GM23338 (cell line): Measurements from ENCODE around the gene PNLIPRP3. TPM values are rescaled to one million over a fixed set of nuclear protein-coding genes. Genes with fewer than 3 reads are reported as not detected.

ENCODE experiments used
- ATAC-seq: fragments of 200-7000 bp; cut with Tn5 transposase; 3 replicates; pipeline ENCODE4 v1.9.1; 2020
- DNase-seq: peaks from one replicate; pipeline ENCODE4 v3.0.0-alpha.2; 2015; ENCODE audit warnings: low spot score
- H2AFZ ChIP-seq: fragments of 200-600 bp; sonication (generic); 2 replicates; pipeline ENCODE4 v1.8.0; 2016; ENCODE audit warnings: antibody characterized with exemption, mild to moderate bottlenecking, moderate library complexity
- H3F3A ChIP-seq: fragments of 200-600 bp; sonication (generic); replicated peaks from 2 replicates; pipeline ENCODE4 v1.8.0; 2017; ENCODE audit warnings: antibody characterized with exemption, mixed run types, low read depth
- H3K27ac ChIP-seq: fragments of 200-600 bp; sonication (generic); 2 replicates; pipeline ENCODE4 v1.6.1; 2016; ENCODE audit warnings: low read depth
- H3K27me3 ChIP-seq: fragments of 200-600 bp; sonication (generic); 2 replicates; pipeline ENCODE4 v1.8.0; 2016; ENCODE audit warnings: mild to moderate bottlenecking, mixed run types, moderate library complexity; ENCODE audit not compliant: insufficient read depth
- H3K36me3 ChIP-seq: fragments of 200-600 bp; sonication (generic); 2 replicates; pipeline ENCODE4 v1.8.0; 2016; ENCODE audit warnings: mild to moderate bottlenecking; ENCODE audit not compliant: insufficient read depth
- H3K4me1 ChIP-seq: fragments of 200-600 bp; sonication (generic); 2 replicates; pipeline ENCODE4 v1.8.0; 2016; ENCODE audit warnings: mild to moderate bottlenecking, moderate library complexity; ENCODE audit not compliant: insufficient read depth
- H3K4me2 ChIP-seq: fragments of 200-600 bp; sonication (generic); 2 replicates; pipeline ENCODE4 v1.7.1; 2017; ENCODE audit warnings: mixed run types
- H3K4me3 ChIP-seq: fragments of 200-600 bp; sonication (generic); 2 replicates; pipeline ENCODE4 v1.6.1; 2016; ENCODE audit warnings: mixed run types
- H3K79me2 ChIP-seq: fragments of 200-600 bp; sonication (generic); replicated peaks from 2 replicates; pipeline ENCODE4 v1.8.0; 2017; ENCODE audit warnings: mild to moderate bottlenecking; ENCODE audit not compliant: insufficient read depth
- H3K9me2 ChIP-seq: fragments of 200-600 bp; sonication (generic); 2 replicates; pipeline ENCODE4 v1.8.0; 2017; ENCODE audit not compliant: insufficient read depth
- H4K20me1 ChIP-seq: fragments of 200-600 bp; sonication (generic); replicated peaks from 2 replicates; pipeline ENCODE4 v1.8.0; 2017; ENCODE audit warnings: mild to moderate bottlenecking; ENCODE audit not compliant: insufficient read depth
- H3K27ac Mint-ChIP-seq: 2 replicates; pipeline ENCODE4 v1.8.0; 2020; ENCODE audit warnings: inconsistent platforms, mild to moderate bottlenecking, moderate library complexity, mixed read lengths
- H3K27me3 Mint-ChIP-seq: 3 replicates; pipeline ENCODE4 v1.8.0; 2022; ENCODE audit warnings: low read depth, mild to moderate bottlenecking, moderate library complexity, mixed read lengths, inconsistent platforms; ENCODE audit not compliant: insufficient read depth, poor library complexity
- H3K36me3 Mint-ChIP-seq: 3 replicates; pipeline ENCODE4 v1.8.0; 2021; ENCODE audit warnings: low read depth, mild to moderate bottlenecking, inconsistent platforms, moderate library complexity, mixed read lengths
- H3K4me1 Mint-ChIP-seq: 3 replicates; pipeline ENCODE4 v1.8.0; 2020; ENCODE audit warnings: mild to moderate bottlenecking, inconsistent platforms, mixed read lengths
- H3K4me3 Mint-ChIP-seq: 3 replicates; pipeline ENCODE4 v1.8.0; 2021; ENCODE audit warnings: moderate library complexity, mild to moderate bottlenecking, inconsistent platforms, mixed read lengths
- H3K9me3 Mint-ChIP-seq: 3 replicates; pipeline ENCODE4 v1.8.0; 2020; ENCODE audit warnings: moderate library complexity, mild to moderate bottlenecking, inconsistent platforms, mixed read lengths
- CREB1 ChIP-seq: fragments of 250-450 bp; sonication (Bioruptor Pico); IDR thresholded peaks from 2 replicates; pipeline ENCODE4 v1.5.0; 2020; ENCODE audit warnings: low read depth, mild to moderate bottlenecking, moderate library complexity
- EZH2 ChIP-seq: fragments of 200-600 bp; sonication (generic); IDR thresholded peaks from one replicate; pipeline ENCODE4 v1.8.0; 2017; ENCODE audit warnings: antibody characterized with exemption, mild to moderate bottlenecking, low read depth; ENCODE audit not compliant: unreplicated experiment
- EZH2phosphoT487 ChIP-seq: fragments of 200-600 bp; sonication (generic); IDR thresholded peaks from one replicate; pipeline ENCODE4 v1.8.1; 2018; ENCODE audit warnings: antibody characterized with exemption; ENCODE audit not compliant: unreplicated experiment
- JUNB ChIP-seq: IDR thresholded peaks from one replicate; pipeline ENCODE4 v1.6.1; 2016; ENCODE audit warnings: antibody characterized with exemption; ENCODE audit not compliant: unreplicated experiment
- NANOG ChIP-seq: IDR thresholded peaks from 2 replicates; pipeline ENCODE4 v1.6.1; 2016; ENCODE audit warnings: antibody characterized with exemption, borderline replicate concordance
- POLR2AphosphoS5 ChIP-seq: IDR thresholded peaks from 2 replicates; pipeline ENCODE4 v1.6.1; 2016; ENCODE audit warnings: antibody characterized with exemption, low read depth
- STAT1 ChIP-seq: IDR thresholded peaks from one replicate; pipeline ENCODE4 v1.6.1; 2016; ENCODE audit warnings: antibody characterized with exemption; ENCODE audit not compliant: unreplicated experiment
- ZNF114 ChIP-seq: fragments of 250-450 bp; sonication (Bioruptor Pico); IDR thresholded peaks from 2 replicates; pipeline ENCODE4 v1.5.0; 2020; ENCODE audit warnings: mild to moderate bottlenecking, moderate library complexity
- ZNF331 ChIP-seq: fragments of 250-450 bp; sonication (Bioruptor Pico); IDR thresholded peaks from 2 replicates; pipeline ENCODE4 v1.5.0; 2020; ENCODE audit warnings: low read depth, mild to moderate bottlenecking, moderate library complexity
- polyA plus RNA-seq: library from polyadenylated mRNA; unstranded; fragments of >200 nt; fragmentation: Nextera tagmentation; extraction: Ambion mirVana; gene quantifications from 2 replicates; pipeline ENCODE4 v1.2.1, GENCODE V29; 2016
- total RNA-seq: library from RNA; depleted of rRNA; stranded (reverse); fragments of >200 nt; shearing (Covaris generic); gene quantifications from 2 replicates; pipeline ENCODE4 v1.2.3, GENCODE V29; 2014
- TF ChIP-seq, protein P1 (sequence below), 2 experiments: fragments of 200-600 bp in 1 of 2; sonication (generic) in 1 of 2; conservative IDR thresholded peaks; 2 replicates each; pipeline versions ENCODE4 v1.5.1 to v1.6.1; 2016 to 2017; ENCODE audit warnings: antibody characterized with exemption in 2 of 2, low read depth in 2 of 2, mild to moderate bottlenecking in 2 of 2, moderate library complexity in 1 of 2
- TF ChIP-seq, protein P2 (sequence below): fragments of 250-450 bp; sonication (Bioruptor Pico); IDR thresholded peaks from 2 replicates; pipeline ENCODE4 v1.5.0; 2020; ENCODE audit warnings: mild to moderate bottlenecking, moderate library complexity
- TF ChIP-seq, protein P3 (sequence below): IDR thresholded peaks from 2 replicates; pipeline ENCODE4 v1.6.1; 2016; ENCODE audit warnings: antibody characterized with exemption
- TF ChIP-seq, protein P4 (sequence below): IDR thresholded peaks from one replicate; pipeline ENCODE4 v1.6.1; 2018; ENCODE audit warnings: antibody characterized with exemption; ENCODE audit not compliant: unreplicated experiment

PNLIPRP3 gene
- total and polyA plus RNA-seq, 2 experiments from 2014 or later = not detected

DNA sequence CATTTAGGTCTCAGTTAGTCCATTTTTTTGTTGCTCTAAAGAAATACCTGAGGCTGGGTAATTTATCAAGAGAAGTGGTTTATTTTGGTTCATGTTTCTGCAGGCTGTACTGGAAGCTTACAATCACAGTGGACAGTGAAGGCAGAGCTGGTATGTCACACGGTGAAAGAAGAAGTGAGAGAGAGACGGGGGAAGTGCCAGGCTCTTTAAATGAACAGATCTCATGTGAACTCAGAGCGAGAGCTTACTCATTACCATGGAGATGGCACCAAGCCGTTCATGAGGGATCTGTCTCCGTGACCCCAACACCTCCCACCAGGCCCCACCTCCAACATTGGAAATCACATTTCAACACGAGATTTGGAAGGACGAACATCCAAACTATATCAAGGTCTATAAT is 18.9 kb upstream of the PNLIPRP3 start:
- H3K4me3 Mint-ChIP-seq = no peak overlapping the region
- Histone ChIP-seq H3F3A (no peaks in the 10 kb centered on the region), H3K9me2 (no peaks in the 10 kb centered on the region), H4K20me1 (no peaks in the 10 kb centered on the region), H3K4me2 (no peak overlapping the region), H3K36me3 (no peaks in the 10 kb centered on the region), H3K4me1 (no peaks in the 10 kb centered on the region), H3K79me2 (no peaks in the 10 kb centered on the region), H2AFZ (0 out of 2 replicates have a peak overlapping the region, but pooled peaks have one; percentile 11), H3K27me3 (no peaks in the 10 kb centered on the region), H3K27ac (no peak overlapping the region), H3K4me3 (no peak overlapping the region)
- no peaks in the 10 kb centered on the region for H3K36me3 Mint-ChIP-seq
- H3K27me3 Mint-ChIP-seq = no peaks in the 10 kb centered on the region
- H3K4me1 Mint-ChIP-seq = peaks cover 4% of the 10 kb centered on the region; the same call in 1 of the 3 replicates
- no peaks in the 10 kb centered on the region for H3K9me3 Mint-ChIP-seq
- TF ChIP-seq STAT1 (no peak), ZNF331 (no peak), NANOG (no peak), JUNB (no peak), ZNF114 (no peak), EZH2 (no peak), EZH2phosphoT487 (no peak), POLR2AphosphoS5 (no peak), CREB1 (CRISPR knock-in tag) (no peak)
- TF ChIP-seq, protein P1, sequence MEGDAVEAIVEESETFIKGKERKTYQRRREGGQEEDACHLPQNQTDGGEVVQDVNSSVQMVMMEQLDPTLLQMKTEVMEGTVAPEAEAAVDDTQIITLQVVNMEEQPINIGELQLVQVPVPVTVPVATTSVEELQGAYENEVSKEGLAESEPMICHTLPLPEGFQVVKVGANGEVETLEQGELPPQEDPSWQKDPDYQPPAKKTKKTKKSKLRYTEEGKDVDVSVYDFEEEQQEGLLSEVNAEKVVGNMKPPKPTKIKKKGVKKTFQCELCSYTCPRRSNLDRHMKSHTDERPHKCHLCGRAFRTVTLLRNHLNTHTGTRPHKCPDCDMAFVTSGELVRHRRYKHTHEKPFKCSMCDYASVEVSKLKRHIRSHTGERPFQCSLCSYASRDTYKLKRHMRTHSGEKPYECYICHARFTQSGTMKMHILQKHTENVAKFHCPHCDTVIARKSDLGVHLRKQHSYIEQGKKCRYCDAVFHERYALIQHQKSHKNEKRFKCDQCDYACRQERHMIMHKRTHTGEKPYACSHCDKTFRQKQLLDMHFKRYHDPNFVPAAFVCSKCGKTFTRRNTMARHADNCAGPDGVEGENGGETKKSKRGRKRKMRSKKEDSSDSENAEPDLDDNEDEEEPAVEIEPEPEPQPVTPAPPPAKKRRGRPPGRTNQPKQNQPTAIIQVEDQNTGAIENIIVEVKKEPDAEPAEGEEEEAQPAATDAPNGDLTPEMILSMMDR (conservative IDR thresholded peaks at IDR 0.05; ENCODE audit: low read depth in 2 of 2) = no peak
- TF ChIP-seq, protein P2, sequence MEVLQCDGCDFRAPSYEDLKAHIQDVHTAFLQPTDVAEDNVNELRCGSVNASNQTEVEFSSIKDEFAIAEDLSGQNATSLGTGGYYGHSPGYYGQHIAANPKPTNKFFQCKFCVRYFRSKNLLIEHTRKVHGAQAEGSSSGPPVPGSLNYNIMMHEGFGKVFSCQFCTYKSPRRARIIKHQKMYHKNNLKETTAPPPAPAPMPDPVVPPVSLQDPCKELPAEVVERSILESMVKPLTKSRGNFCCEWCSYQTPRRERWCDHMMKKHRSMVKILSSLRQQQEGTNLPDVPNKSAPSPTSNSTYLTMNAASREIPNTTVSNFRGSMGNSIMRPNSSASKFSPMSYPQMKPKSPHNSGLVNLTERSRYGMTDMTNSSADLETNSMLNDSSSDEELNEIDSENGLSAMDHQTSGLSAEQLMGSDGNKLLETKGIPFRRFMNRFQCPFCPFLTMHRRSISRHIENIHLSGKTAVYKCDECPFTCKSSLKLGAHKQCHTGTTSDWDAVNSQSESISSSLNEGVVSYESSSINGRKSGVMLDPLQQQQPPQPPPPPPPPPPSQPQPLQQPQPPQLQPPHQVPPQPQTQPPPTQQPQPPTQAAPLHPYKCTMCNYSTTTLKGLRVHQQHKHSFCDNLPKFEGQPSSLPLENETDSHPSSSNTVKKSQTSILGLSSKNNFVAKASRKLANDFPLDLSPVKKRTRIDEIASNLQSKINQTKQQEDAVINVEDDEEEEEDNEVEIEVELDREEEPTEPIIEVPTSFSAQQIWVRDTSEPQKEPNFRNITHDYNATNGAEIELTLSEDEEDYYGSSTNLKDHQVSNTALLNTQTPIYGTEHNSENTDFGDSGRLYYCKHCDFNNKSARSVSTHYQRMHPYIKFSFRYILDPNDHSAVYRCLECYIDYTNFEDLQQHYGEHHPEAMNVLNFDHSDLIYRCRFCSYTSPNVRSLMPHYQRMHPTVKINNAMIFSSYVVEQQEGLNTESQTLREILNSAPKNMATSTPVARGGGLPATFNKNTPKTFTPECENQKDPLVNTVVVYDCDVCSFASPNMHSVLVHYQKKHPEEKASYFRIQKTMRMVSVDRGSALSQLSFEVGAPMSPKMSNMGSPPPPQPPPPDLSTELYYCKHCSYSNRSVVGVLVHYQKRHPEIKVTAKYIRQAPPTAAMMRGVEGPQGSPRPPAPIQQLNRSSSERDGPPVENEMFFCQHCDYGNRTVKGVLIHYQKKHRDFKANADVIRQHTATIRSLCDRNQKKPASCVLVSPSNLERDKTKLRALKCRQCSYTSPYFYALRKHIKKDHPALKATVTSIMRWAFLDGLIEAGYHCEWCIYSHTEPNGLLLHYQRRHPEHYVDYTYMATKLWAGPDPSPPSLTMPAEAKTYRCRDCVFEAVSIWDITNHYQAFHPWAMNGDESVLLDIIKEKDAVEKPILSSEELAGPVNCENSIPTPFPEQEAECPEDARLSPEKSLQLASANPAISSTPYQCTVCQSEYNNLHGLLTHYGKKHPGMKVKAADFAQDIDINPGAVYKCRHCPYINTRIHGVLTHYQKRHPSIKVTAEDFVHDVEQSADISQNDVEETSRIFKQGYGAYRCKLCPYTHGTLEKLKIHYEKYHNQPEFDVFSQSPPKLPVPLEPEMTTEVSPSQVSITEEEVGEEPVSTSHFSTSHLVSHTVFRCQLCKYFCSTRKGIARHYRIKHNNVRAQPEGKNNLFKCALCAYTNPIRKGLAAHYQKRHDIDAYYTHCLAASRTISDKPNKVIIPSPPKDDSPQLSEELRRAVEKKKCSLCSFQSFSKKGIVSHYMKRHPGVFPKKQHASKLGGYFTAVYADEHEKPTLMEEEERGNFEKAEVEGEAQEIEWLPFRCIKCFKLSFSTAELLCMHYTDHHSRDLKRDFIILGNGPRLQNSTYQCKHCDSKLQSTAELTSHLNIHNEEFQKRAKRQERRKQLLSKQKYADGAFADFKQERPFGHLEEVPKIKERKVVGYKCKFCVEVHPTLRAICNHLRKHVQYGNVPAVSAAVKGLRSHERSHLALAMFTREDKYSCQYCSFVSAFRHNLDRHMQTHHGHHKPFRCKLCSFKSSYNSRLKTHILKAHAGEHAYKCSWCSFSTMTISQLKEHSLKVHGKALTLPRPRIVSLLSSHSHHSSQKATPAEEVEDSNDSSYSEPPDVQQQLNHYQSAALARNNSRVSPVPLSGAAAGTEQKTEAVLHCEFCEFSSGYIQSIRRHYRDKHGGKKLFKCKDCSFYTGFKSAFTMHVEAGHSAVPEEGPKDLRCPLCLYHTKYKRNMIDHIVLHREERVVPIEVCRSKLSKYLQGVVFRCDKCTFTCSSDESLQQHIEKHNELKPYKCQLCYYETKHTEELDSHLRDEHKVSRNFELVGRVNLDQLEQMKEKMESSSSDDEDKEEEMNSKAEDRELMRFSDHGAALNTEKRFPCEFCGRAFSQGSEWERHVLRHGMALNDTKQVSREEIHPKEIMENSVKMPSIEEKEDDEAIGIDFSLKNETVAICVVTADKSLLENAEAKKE (CRISPR knock-in tag) = no peak
- TF ChIP-seq, protein P3, sequence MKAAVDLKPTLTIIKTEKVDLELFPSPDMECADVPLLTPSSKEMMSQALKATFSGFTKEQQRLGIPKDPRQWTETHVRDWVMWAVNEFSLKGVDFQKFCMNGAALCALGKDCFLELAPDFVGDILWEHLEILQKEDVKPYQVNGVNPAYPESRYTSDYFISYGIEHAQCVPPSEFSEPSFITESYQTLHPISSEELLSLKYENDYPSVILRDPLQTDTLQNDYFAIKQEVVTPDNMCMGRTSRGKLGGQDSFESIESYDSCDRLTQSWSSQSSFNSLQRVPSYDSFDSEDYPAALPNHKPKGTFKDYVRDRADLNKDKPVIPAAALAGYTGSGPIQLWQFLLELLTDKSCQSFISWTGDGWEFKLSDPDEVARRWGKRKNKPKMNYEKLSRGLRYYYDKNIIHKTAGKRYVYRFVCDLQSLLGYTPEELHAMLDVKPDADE = no peak
- TF ChIP-seq, protein P4, sequence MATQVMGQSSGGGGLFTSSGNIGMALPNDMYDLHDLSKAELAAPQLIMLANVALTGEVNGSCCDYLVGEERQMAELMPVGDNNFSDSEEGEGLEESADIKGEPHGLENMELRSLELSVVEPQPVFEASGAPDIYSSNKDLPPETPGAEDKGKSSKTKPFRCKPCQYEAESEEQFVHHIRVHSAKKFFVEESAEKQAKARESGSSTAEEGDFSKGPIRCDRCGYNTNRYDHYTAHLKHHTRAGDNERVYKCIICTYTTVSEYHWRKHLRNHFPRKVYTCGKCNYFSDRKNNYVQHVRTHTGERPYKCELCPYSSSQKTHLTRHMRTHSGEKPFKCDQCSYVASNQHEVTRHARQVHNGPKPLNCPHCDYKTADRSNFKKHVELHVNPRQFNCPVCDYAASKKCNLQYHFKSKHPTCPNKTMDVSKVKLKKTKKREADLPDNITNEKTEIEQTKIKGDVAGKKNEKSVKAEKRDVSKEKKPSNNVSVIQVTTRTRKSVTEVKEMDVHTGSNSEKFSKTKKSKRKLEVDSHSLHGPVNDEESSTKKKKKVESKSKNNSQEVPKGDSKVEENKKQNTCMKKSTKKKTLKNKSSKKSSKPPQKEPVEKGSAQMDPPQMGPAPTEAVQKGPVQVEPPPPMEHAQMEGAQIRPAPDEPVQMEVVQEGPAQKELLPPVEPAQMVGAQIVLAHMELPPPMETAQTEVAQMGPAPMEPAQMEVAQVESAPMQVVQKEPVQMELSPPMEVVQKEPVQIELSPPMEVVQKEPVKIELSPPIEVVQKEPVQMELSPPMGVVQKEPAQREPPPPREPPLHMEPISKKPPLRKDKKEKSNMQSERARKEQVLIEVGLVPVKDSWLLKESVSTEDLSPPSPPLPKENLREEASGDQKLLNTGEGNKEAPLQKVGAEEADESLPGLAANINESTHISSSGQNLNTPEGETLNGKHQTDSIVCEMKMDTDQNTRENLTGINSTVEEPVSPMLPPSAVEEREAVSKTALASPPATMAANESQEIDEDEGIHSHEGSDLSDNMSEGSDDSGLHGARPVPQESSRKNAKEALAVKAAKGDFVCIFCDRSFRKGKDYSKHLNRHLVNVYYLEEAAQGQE = no peak
- peak; percentile 27 for DNase-seq
- ATAC-seq = peak; percentile 45; the same call in 2 of the 3 replicates
- no peak overlapping the region for H3K27ac Mint-ChIP-seq
